A549 (cell line): ENCODE data around the gene CELF4. TPM values are rescaled to one million over a fixed set of nuclear protein-coding genes. Genes with fewer than 3 reads are reported as not detected.

Experiments
- ATAC-seq, 2 experiments: fragments of 200-7000 bp in 1 of 2; fragments of >200 bp in 1 of 2; cut with Nextera tagmentation in 1 of 2; cut with Tn5 transposase in 1 of 2; 3 replicates each; pipeline versions ENCODE4 v1.8.0 to v1.9.1; 2018 to 2020; ENCODE audit warnings: mild to moderate bottlenecking in 1 of 2, moderate library complexity in 1 of 2
- CTCF ChIA-PET: fragments of 300-600 bp; sonication (Branson Sonifier 250); formaldehyde crosslinking; extraction: SDS; loops from one replicate; lab custom pipeline; 2021; ENCODE audit warnings: antibody characterized with exemption, inconsistent platforms; lab: Yijun Ruan, JAX
- POLR2A ChIA-PET: fragments of 350-600 bp; formaldehyde crosslinking; extraction: SDS; loops from one replicate; lab custom pipeline; 2021; ENCODE audit warnings: antibody characterized with exemption, inconsistent platforms; lab: Yijun Ruan, JAX
- DNase-seq, 2 experiments: peaks; one replicate each; pipeline versions ENCODE4 v3.0.0 to v3.0.0-alpha.2; 2011 to 2016; ENCODE audit warnings: low read depth in 1 of 2, low spot score in 1 of 2
- FAIRE-seq: peaks from 2 replicates; lab custom pipeline; 2011; peaks lifted over from hg19 to GRCh38; lab: Jason Lieb, UNC
- H3K27ac ChIP-seq, 2 experiments: fragments of >200 bp; sonication (Bioruptor Twin); formaldehyde crosslinking; 3 replicates each; pipeline ENCODE4 v1.5.1; 2016 to 2017
- H3K4me1 ChIP-seq: fragments of >200 bp; sonication (Bioruptor Twin); formaldehyde crosslinking; 3 replicates; pipeline ENCODE4 v1.6.1; 2016
- H3K4me2 ChIP-seq: fragments of >200 bp; sonication (Bioruptor Twin); formaldehyde crosslinking; 3 replicates; pipeline ENCODE4 v1.6.1; 2016
- H3K4me3 ChIP-seq: fragments of >200 bp; sonication (Bioruptor Twin); formaldehyde crosslinking; 3 replicates; pipeline ENCODE4 v1.5.1; 2016
- H3K9me3 ChIP-seq: fragments of >200 bp; sonication (Bioruptor Twin); formaldehyde crosslinking; 3 replicates; pipeline ENCODE4 v1.6.1; 2016
- ATOH8 ChIP-seq: fragments of 250-450 bp; sonication (Bioruptor Pico); IDR thresholded peaks from 2 replicates; pipeline ENCODE4 v1.5.0; 2020; ENCODE audit warnings: low read depth, mild to moderate bottlenecking, moderate library complexity
- BHLHE40 ChIP-seq: IDR thresholded peaks from 2 replicates; pipeline ENCODE4 v1.6.1; 2012; ENCODE audit warnings: low read depth, low read length, inconsistent platforms
- CBX8 ChIP-seq: fragments of 200-600 bp; sonication (generic); IDR thresholded peaks from 2 replicates; pipeline ENCODE4 v1.6.1; 2016
- CTCF ChIP-seq: fragments of >200 bp; sonication (Bioruptor Twin); formaldehyde crosslinking; IDR thresholded peaks from 3 replicates; pipeline ENCODE4 v1.5.1; 2016
- EHF ChIP-seq: fragments of 250-450 bp; sonication (Bioruptor Pico); IDR thresholded peaks from 2 replicates; pipeline ENCODE4 v1.5.0; 2020; ENCODE audit warnings: mild to moderate bottlenecking
- ELK1 ChIP-seq: fragments of 150-350 bp; IDR thresholded peaks from 2 replicates; pipeline ENCODE4 v1.6.1; 2014; ENCODE audit warnings: low read depth, mild to moderate bottlenecking, low read length
- FOSB ChIP-seq: fragments of 250-450 bp; sonication (Bioruptor Pico); IDR thresholded peaks from 2 replicates; pipeline ENCODE4 v1.5.0; 2020; ENCODE audit warnings: mild to moderate bottlenecking, moderate library complexity
- HDAC2 ChIP-seq: fragments of 200-600 bp; sonication (generic); IDR thresholded peaks from 2 replicates; pipeline ENCODE4 v1.6.1; 2016
- HMGXB4 ChIP-seq: fragments of 250-450 bp; sonication (Bioruptor Pico); IDR thresholded peaks from 2 replicates; pipeline ENCODE4 v1.5.0; 2021; ENCODE audit warnings: mild to moderate bottlenecking, moderate library complexity, borderline replicate concordance
- HOXA7 ChIP-seq: fragments of 250-450 bp; sonication (Bioruptor Pico); IDR thresholded peaks from 2 replicates; pipeline ENCODE4 v1.5.0; 2020; ENCODE audit warnings: mild to moderate bottlenecking, moderate library complexity
- HOXB13 ChIP-seq: fragments of 250-450 bp; sonication (Bioruptor Pico); IDR thresholded peaks from 2 replicates; pipeline ENCODE4 v1.5.0; 2020; ENCODE audit warnings: low read depth, mild to moderate bottlenecking, moderate library complexity
- HOXB5 ChIP-seq: fragments of 250-450 bp; sonication (Bioruptor Pico); IDR thresholded peaks from 2 replicates; pipeline ENCODE4 v1.5.0; 2020; ENCODE audit warnings: mild to moderate bottlenecking, moderate library complexity
- MAX ChIP-seq: IDR thresholded peaks from 2 replicates; pipeline ENCODE4 v1.6.1; 2012
- PHF8 ChIP-seq: fragments of 200-600 bp; sonication (generic); IDR thresholded peaks from 2 replicates; pipeline ENCODE4 v1.6.1; 2016; ENCODE audit warnings: low read depth, mild to moderate bottlenecking, antibody characterized with exemption, moderate library complexity, borderline replicate concordance
- POLR2A ChIP-seq: IDR thresholded peaks from 2 replicates; pipeline ENCODE4 v1.6.1; 2012; ENCODE audit warnings: mild to moderate bottlenecking, low read length
- RARB ChIP-seq: fragments of 250-450 bp; sonication (Bioruptor Pico); IDR thresholded peaks from 2 replicates; pipeline ENCODE4 v1.8.0; 2021; ENCODE audit warnings: mild to moderate bottlenecking, moderate library complexity
- RFX5 ChIP-seq: fragments of 450-650 bp; IDR thresholded peaks from 2 replicates; pipeline ENCODE4 v1.7.1; 2014; ENCODE audit warnings: antibody characterized with exemption, mild to moderate bottlenecking, moderate library complexity
- SMC3 ChIP-seq: fragments of >200 bp; sonication (Bioruptor Twin); formaldehyde crosslinking; IDR thresholded peaks from 3 replicates; pipeline ENCODE4 v1.6.1; 2018; ENCODE audit warnings: inconsistent platforms
- SREBF2 ChIP-seq: fragments of 450-650 bp; IDR thresholded peaks from 2 replicates; pipeline ENCODE4 v1.6.1; 2014; ENCODE audit warnings: mild to moderate bottlenecking, moderate library complexity
- WGBS: methylation state at CpG from one replicate; pipeline ENCODE4 v1.1.6; 2017; ENCODE audit errors: missing lambda C conversion rate; 5-methylcytosine and 5-hydroxymethylcytosine counted together
- polyA plus RNA-seq, 4 experiments: library from polyadenylated mRNA; depleted of rRNA in 3 of 4; stranded (reverse); fragments of >200 nt; fragmentation: RNase III in 1 of 4; extraction: RNeasy Plus Mini Kit Qiagen cat#74134 plus additional on column Dnase treatment in 1 of 4; gene quantifications; 2 replicates in 3 of 4; 3 replicates in 1 of 4; pipeline ENCODE4 v1.2.3, GENCODE V29; 2011 to 2017

Gene CELF4
- polyA plus RNA-seq, 2 of the 4 experiments (the other 2 are of a cell fraction) = 0.08 TPM; not detected in 1

GRCh38 chr18:37584217-37584616 lies 18.6 kb upstream of the CELF4 start:
- Histone ChIP-seq H3K4me1 (no peaks in the 10 kb centered on the region), H3K9me3 (no peaks in the 10 kb centered on the region), H3K4me3 (no peak overlapping the region), H3K27ac (no peak overlapping the region), H3K4me2 (no peak overlapping the region)
- 40% methylated on average over 3 of the region's 3 CpGs for WGBS
- ChIA-PET POLR2A (no interaction called here), CTCF (no interaction called here)
- FAIRE-seq (no peak), DNase-seq (no peak), ATAC-seq (no peak)
- no peak for TF ChIP-seq HOXA7 (CRISPR knock-in tag)
- no peak for TF ChIP-seq RARB (CRISPR knock-in tag)
- TF ChIP-seq POLR2A = no peak
- no peak for TF ChIP-seq ATOH8 (CRISPR knock-in tag)
- TF ChIP-seq FOSB (CRISPR knock-in tag) = no peak
- TF ChIP-seq MAX = no peak
- no peak for TF ChIP-seq CTCF
- no peak for TF ChIP-seq HDAC2
- no peak for TF ChIP-seq SMC3
- no peak for TF ChIP-seq CBX8
- no peak for TF ChIP-seq RFX5
- no peak for TF ChIP-seq EHF (CRISPR knock-in tag)
- TF ChIP-seq BHLHE40 = no peak
- TF ChIP-seq ELK1 = no peak

- TF ChIP-seq HMGXB4 (CRISPR knock-in tag) (no peak), HOXB5 (CRISPR knock-in tag) (no peak), RARB (CRISPR knock-in tag) (no peak), SREBF2 (no peak), ATOH8 (CRISPR knock-in tag) (no peak), HOXB13 (CRISPR knock-in tag) (no peak), PHF8 (no peak), BHLHE40 (no peak)
- no peak for ATAC-seq
- ChIA-PET CTCF (no interaction called here), POLR2A (no interaction called here)
- Histone ChIP-seq H3K4me2 (no peak overlapping the region), H3K4me1 (no peaks in the 10 kb centered on the region), H3K4me3 (no peak overlapping the region), H3K9me3 (no peaks in the 10 kb centered on the region), H3K27ac (no peak overlapping the region)
- DNase-seq = no peak
- no peak for FAIRE-seq
- WGBS = 0% methylated on average over 2 of the region's 2 CpGs
Observed at GRCh38 chr18:37582261-37582660, 16.7 kb upstream of the CELF4 start.
